GM23338 (cell line): ENCODE measurements around the gene DGCR6L.
"Not testable (repeated sequence)": the region's sequence is repeated elsewhere in the genome, so short reads cannot be mapped to it uniquely, and the experiment has no call there.

Experiments used
- CTCF ChIP-seq, 2 experiments: fragments of 200-600 bp in 1 of 2; sonication (generic) in 1 of 2; conservative IDR thresholded peaks; 2 replicates each; pipeline versions ENCODE4 v1.5.1 to v1.6.1; 2016 to 2017; ENCODE audit warnings: antibody characterized with exemption in 2 of 2, low read depth in 2 of 2, mild to moderate bottlenecking in 2 of 2, moderate library complexity in 1 of 2
- EZH2 ChIP-seq: fragments of 200-600 bp; sonication (generic); IDR thresholded peaks from one replicate; pipeline ENCODE4 v1.8.0; 2017; ENCODE audit warnings: antibody characterized with exemption, mild to moderate bottlenecking, low read depth; ENCODE audit not compliant: unreplicated experiment
- EZH2phosphoT487 ChIP-seq: fragments of 200-600 bp; sonication (generic); IDR thresholded peaks from one replicate; pipeline ENCODE4 v1.8.1; 2018; ENCODE audit warnings: antibody characterized with exemption; ENCODE audit not compliant: unreplicated experiment
- POLR2AphosphoS5 ChIP-seq: IDR thresholded peaks from 2 replicates; pipeline ENCODE4 v1.6.1; 2016; ENCODE audit warnings: antibody characterized with exemption, low read depth
- TF ChIP-seq, protein P1 (sequence below): IDR thresholded peaks from one replicate; pipeline ENCODE4 v1.6.1; 2018; ENCODE audit warnings: antibody characterized with exemption; ENCODE audit not compliant: unreplicated experiment

- TF ChIP-seq CTCF (conservative IDR thresholded peaks at IDR 0.05; ENCODE audit: low read depth in 2 of 2); POLR2AphosphoS5; EZH2phosphoT487; EZH2: not testable (repeated sequence)
- TF ChIP-seq, protein P1, sequence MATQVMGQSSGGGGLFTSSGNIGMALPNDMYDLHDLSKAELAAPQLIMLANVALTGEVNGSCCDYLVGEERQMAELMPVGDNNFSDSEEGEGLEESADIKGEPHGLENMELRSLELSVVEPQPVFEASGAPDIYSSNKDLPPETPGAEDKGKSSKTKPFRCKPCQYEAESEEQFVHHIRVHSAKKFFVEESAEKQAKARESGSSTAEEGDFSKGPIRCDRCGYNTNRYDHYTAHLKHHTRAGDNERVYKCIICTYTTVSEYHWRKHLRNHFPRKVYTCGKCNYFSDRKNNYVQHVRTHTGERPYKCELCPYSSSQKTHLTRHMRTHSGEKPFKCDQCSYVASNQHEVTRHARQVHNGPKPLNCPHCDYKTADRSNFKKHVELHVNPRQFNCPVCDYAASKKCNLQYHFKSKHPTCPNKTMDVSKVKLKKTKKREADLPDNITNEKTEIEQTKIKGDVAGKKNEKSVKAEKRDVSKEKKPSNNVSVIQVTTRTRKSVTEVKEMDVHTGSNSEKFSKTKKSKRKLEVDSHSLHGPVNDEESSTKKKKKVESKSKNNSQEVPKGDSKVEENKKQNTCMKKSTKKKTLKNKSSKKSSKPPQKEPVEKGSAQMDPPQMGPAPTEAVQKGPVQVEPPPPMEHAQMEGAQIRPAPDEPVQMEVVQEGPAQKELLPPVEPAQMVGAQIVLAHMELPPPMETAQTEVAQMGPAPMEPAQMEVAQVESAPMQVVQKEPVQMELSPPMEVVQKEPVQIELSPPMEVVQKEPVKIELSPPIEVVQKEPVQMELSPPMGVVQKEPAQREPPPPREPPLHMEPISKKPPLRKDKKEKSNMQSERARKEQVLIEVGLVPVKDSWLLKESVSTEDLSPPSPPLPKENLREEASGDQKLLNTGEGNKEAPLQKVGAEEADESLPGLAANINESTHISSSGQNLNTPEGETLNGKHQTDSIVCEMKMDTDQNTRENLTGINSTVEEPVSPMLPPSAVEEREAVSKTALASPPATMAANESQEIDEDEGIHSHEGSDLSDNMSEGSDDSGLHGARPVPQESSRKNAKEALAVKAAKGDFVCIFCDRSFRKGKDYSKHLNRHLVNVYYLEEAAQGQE, result not testable (repeated sequence)
These were observed 49.0 kb upstream of the DGCR6L start for GRCh38 chr22:20368875-20369274.
